GM19043 (cell line): ENCODE data around the gene HAP1.

Source experiments
- ATAC-seq: cut with Tn5 transposase; IDR thresholded peaks from one replicate; pipeline ENCODE4 v1.9.1; 2021; ENCODE audit warnings: low read depth; ENCODE audit not compliant: unreplicated experiment

The HAP1 gene

DNA sequence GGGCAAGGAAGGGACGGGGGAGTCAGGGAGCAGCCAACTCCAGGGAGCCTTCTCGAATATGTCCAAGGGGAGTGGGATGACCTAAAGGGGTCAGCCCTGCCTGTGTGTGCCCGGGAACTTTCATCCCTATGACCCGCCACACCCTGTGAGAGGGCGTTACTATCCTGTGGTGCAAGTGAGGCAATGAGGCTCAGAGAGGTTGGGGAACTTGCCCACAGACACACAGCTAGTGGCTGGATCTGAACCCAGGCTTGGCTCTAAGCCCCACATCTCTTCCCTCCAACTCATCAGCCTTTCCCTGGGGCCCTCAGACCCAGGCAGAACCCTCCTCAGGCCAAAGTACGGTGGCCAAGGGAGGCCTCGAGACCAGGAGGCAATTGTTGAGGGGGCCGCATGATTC, 28.9 kb upstream of the HAP1 start:
- ATAC-seq = no peak

DNA sequence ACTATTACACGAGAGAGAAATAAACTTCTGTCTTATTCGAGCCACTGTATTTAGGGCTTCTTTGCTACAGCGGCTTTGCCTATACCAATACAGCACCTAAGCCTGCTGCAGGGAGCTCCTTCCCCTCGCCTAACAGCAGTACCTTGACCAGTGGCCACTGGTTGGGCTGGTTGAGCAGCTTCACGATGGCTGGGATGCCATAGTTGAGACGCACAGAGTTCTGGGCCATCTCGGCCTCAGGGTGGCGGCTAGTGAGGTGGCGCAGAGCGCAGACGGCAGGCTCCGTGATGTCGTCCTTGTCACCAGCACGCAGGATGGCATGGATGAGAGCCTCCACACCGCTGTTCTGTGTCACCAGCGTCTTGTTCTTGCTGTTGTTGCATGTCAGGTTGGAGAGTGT, 28.4 kb upstream of the HAP1 start:
- ATAC-seq = no peak

DNA sequence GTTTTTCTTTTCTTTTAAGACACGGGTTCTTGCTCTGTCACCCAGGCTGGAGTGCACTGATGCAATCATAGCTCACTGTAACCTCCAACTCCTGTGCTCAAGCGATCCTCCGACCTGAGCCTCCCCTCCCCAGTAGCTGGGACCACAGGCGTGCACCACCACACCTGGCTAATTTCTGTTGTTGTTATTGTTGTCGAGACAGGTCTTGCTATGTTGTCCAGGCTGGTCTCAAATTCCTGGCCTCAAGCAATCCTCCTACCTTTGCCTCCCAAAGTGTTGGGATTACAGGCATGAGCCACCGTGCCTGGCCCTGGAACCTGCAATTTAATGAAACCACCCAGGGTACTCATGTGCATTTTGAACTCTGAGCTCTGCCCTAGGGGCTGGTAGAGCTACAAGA, 27.9 kb upstream of the HAP1 start:
- ATAC-seq = no peak

GRCh38 chr17:41760878-41761277, 26.4 kb upstream of the HAP1 start:
- ATAC-seq = no peak

DNA sequence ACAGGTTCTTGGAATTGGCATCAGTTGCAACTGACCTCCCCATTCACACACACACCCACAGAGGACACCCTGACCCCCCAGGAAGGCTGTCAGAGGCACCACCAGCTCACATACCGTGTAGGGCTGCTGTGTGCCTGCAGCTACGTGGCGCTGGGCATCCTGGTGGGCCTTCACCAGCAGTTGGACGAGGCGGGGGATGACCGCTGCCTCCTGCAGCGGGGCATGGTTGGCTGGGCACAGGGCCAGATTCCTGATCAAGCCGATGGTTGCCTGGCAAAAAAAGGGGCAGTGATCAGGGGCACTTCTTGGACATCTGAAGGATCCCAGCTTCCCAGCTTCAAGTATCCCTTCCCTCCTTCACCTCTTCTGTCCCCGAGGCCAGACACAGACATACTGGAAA, 24.2 kb upstream of the HAP1 start:
- ATAC-seq = no peak

DNA sequence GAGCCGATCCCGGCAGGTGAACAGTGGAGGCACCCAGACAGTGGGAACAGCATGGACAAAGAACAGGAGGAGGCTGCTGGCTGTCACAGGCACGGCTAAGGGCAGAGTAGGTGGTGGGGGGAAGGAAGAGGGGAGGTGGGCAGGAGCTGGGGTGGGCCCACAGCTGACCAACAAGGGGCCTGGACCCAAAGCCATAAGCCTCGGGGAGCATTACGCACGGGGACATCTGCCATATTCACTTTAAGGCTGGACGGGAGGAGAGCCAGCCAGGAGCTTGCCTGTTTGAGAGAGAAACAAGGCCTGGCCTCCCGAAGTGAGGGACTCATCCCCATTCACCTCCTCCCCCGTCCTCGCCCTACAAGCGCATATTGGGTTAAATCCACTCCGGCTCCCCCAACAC, 19.6 kb upstream of the HAP1 start:
- ATAC-seq = no peak

DNA sequence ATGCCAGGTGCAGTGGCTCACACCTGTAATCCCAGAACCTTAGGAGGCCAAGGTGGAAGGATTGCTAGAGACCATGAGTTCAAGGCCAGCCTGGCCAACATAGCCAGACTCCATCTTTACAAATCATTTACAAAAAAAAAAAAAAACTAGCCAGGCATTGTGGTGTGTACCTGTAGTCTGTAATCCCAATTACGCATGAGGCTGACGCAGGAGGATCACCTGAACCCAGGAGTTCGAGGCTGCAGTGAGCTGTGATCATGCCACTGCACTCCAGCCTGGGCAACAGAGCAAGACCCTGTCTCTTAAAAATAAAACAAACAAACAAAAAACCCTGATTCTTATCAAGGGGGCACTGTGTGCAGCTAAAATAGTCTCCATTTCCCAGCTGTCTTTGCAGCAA, 16.8 kb upstream of the HAP1 start:
- ATAC-seq = no peak

- no peak for ATAC-seq
Observed at GRCh38 chr17:41750862-41751261, 16.4 kb upstream of the HAP1 start.

DNA sequence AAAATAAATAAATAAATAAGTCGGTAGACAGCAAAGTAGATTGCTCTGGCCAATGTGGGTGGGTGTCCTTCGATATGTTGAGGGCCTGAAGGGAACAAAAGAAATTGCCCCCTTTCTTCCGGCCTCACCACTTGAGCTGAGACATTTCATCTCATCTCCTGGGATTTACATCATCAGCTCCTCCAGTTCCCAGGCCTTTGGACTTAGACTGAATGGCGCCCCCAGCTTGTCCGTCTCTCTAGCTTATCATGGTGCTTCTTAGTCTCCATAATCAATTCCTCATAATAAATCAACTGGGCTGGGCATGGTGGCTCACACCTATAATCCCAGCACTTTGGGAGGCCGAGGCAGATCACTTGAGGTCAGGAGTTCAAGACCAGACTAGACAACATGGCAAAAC, 13.8 kb upstream of the HAP1 start:
- ATAC-seq = no peak

GRCh38 chr17:41741709-41742108, 7.3 kb upstream of the HAP1 start:
- no peak for ATAC-seq

- ATAC-seq = no peak
Observed at GRCh38 chr17:41740506-41740905, 6.1 kb upstream of the HAP1 start.

DNA sequence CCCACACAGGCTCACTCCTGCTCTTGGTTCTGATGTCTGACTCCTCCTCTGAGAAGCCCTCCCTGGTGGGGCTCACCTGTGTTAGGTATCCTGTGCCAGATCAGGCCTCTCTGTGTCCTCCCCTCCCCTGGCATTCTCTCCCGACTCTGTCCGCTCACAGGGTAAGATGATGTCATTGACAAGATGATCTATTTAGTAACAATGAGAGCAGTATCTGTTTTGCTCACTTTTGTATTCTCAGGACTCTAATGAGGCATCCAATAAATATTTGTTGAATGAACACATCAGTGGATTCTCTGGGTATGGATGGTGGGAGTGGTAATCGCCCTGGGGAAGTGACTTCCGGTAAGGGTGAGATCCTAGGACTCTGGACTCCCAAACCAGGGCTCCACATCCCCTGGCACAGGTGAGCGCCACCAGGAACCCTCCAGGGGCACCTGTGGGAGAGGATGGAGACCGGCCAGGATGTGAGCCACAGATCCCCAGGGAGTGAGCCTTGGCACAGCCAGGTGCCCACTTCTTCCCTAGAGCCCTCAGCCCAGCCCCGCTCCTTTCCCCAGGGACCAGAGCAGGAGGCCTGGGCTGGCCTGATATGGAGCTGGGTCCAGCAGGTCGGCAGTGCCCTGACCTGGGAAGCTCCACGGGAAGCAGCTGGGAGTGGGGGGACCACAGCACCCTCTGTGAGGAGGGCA, 5.4 kb upstream of the HAP1 start:
- no peak for ATAC-seq

GRCh38 chr17:41738801-41739112, 4.3 kb upstream of the HAP1 start:
- ATAC-seq = no peak

DNA sequence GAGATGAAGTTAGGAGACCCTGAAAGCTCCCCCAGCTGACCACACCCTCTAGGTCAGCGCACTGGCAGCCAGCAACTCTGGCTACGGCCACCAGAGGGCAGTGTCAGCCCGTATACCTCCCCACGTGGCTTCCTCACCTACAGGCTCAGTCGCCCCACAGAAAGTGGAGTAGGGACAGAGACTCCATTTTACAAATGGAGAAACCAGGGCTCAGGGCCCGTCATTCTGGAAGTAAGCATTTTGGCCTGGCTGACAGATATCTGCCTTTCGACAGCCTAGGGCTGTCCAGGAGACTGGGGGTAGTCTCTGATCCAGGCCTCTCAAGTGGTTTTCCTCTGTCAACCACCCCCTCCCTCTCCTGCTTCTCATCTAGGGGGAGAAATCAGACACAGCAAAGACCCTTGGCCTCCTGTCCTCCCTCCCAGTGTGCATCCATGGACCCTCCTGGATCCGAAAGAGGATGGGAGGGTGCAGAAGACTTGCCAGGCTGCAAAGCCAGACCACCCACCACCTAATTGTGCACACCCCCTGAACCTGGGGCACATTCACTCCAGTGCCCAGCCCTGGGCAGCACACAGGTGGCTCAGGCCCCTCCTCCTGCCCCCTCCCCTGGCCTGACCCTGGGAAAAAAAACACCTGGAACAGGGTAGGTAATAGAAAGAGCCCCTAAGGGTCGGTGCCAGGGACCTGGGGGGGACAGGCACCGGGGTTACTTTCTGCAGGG, 3.8 kb upstream of the HAP1 start:
- ATAC-seq = no peak

- no peak for ATAC-seq
Observed at GRCh38 chr17:41737680-41738023, 3.2 kb upstream of the HAP1 start.

GRCh38 chr17:41736983-41737679, 2.7 kb upstream of the HAP1 start:
- no peak for ATAC-seq

DNA sequence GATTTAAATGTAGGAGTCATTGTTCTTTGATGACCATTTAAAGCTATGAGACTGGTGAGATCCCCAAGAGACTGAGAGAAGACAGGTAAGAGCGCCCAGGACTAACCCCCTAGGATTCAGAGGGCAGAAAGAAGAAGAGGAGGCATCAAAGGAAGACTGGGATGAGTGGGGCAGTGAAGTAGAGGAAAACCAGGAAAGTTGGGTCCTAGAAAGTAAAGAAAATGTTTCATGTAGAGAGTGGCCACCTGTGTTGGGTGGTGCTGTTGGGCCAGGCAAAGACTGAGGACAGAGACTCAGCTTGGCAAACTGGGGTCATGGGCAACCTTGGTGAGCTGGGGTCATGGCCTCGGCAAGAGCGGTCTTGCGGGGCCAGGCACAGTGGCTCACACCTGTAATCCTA, 1.3 kb upstream of the HAP1 start:
- ATAC-seq = no peak

GRCh38 chr17:41734949-41735313, 488 bp upstream of the HAP1 start:
- ATAC-seq = no peak

- ATAC-seq = no peak
Observed at GRCh38 chr17:41733348-41734138, 900 bp downstream of the HAP1 start.

- ATAC-seq = no peak
Observed at GRCh38 chr17:41731836-41732235, 2.6 kb downstream of the HAP1 start.

DNA sequence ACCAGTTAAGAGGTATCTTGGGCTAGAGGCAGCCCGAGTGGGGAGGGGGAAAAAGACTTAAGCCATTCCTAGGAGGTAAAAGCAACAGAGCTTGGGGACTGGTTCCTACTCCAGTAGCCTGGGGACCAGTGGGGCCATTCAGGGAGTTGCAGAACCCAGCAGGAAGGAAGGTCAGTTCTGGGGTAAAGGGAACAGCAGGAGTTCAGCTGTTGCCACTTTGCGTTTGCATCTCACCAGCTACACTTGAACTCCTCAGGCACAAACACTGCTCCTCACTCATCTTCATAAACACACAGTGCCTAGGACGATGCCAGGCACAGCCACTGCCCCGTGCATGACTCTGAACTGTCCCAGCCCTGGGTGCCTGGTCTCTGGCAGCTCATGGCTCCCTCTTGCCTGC, 4.0 kb downstream of the HAP1 start:
- ATAC-seq = no peak
